Measurements from ENCODE around the gene NLRP3. TPM values are rescaled to one million over a fixed set of nuclear protein-coding genes. Genes with fewer than 3 reads are reported as not detected.
"Not testable (repeated sequence)": the region's sequence is repeated elsewhere in the genome, so short reads cannot be mapped to it uniquely, and the experiment has no call there.

Gene NLRP3
- total and polyA plus RNA-seq, 9 donors, result 0.65 to 1.6 (median 1.0) TPM

- Histone ChIP-seq H3K9me3 (replicated peaks; ENCODE audit: control insufficient read depth, low read depth, low read length) (no peaks in the 10 kb centered on the region), H3K36me3 (ENCODE audit: control insufficient read depth, insufficient read depth, low read length) (no peaks in the 10 kb centered on the region), H3K27me3 (ENCODE audit: control insufficient read depth, insufficient read depth, low read length) (no peaks in the 10 kb centered on the region), H3K27ac (ENCODE audit: low read length) (no peak overlapping the region), H3K4me3 (ENCODE audit: low read length) (no peak overlapping the region), H3K4me1 (ENCODE audit: control insufficient read depth, insufficient read depth, low read length) (no peaks in the 10 kb centered on the region)
- DNase-seq, result peak; percentile 88
- WGBS (ENCODE audit: insufficient coverage), result 0% methylated on average over 3 of the region's 13 CpGs
Measured at GRCh38 chr1:247390116-247390791, 25.7 kb upstream of the NLRP3 start.

GRCh38 chr1:247390996-247391395 lies 25.0 kb upstream of the NLRP3 start:
- Histone ChIP-seq H3K4me1 (ENCODE audit: control insufficient read depth, insufficient read depth, low read length) (no peaks in the 10 kb centered on the region), H3K27ac (ENCODE audit: low read length) (no peak overlapping the region), H3K9me3 (replicated peaks; ENCODE audit: control insufficient read depth, low read depth, low read length) (no peaks in the 10 kb centered on the region), H3K4me3 (ENCODE audit: low read length) (no peak overlapping the region), H3K27me3 (ENCODE audit: control insufficient read depth, insufficient read depth, low read length) (no peaks in the 10 kb centered on the region), H3K36me3 (ENCODE audit: control insufficient read depth, insufficient read depth, low read length) (no peaks in the 10 kb centered on the region)
- DNase-seq, result no peak
- WGBS (ENCODE audit: insufficient coverage), result no CpG with 5 or more reads among the region's 4 CpGs

- no CpG with 5 or more reads among the region's 1 CpG for WGBS (ENCODE audit: insufficient coverage)
Measured at GRCh38 chr1:247392088-247392487, 23.9 kb upstream of the NLRP3 start.

GRCh38 chr1:247395075-247395474 lies 20.9 kb upstream of the NLRP3 start:
- H3K27me3 ChIP-seq (ENCODE audit: control insufficient read depth, insufficient read depth, low read length); H3K36me3 ChIP-seq (ENCODE audit: control insufficient read depth, insufficient read depth, low read length); H3K4me3 ChIP-seq (ENCODE audit: low read length); H3K4me1 ChIP-seq (ENCODE audit: control insufficient read depth, insufficient read depth, low read length); H3K27ac ChIP-seq (ENCODE audit: low read length); DNase-seq; H3K9me3 ChIP-seq (replicated peaks; ENCODE audit: control insufficient read depth, low read depth, low read length): not testable (repeated sequence)
- WGBS (ENCODE audit: insufficient coverage), result 90% methylated on average over 2 of the region's 8 CpGs

More at GRCh38 chr1:247392088-247392487, 23.9 kb upstream of the NLRP3 start:
- H3K9me3 ChIP-seq (replicated peaks; ENCODE audit: control insufficient read depth, low read depth, low read length), result no peaks in the 10 kb centered on the region
- no peak overlapping the region for H3K27ac ChIP-seq (ENCODE audit: low read length)
- no peaks in the 10 kb centered on the region for H3K4me1 ChIP-seq (ENCODE audit: control insufficient read depth, insufficient read depth, low read length)
- no peak for DNase-seq
- H3K36me3 ChIP-seq (ENCODE audit: control insufficient read depth, insufficient read depth, low read length), result no peaks in the 10 kb centered on the region
- no peak overlapping the region for H3K4me3 ChIP-seq (ENCODE audit: low read length)
- H3K27me3 ChIP-seq (ENCODE audit: control insufficient read depth, insufficient read depth, low read length), result no peaks in the 10 kb centered on the region

- Histone ChIP-seq H3K9me3 (replicated peaks; ENCODE audit: control insufficient read depth, low read depth, low read length) (no peaks in the 10 kb centered on the region), H3K36me3 (ENCODE audit: control insufficient read depth, insufficient read depth, low read length) (no peaks in the 10 kb centered on the region), H3K27me3 (ENCODE audit: control insufficient read depth, insufficient read depth, low read length) (no peaks in the 10 kb centered on the region), H3K4me1 (ENCODE audit: control insufficient read depth, insufficient read depth, low read length) (no peaks in the 10 kb centered on the region), H3K27ac (ENCODE audit: low read length) (no peak overlapping the region), H3K4me3 (ENCODE audit: low read length) (no peak overlapping the region)
- no peak for DNase-seq
- 30% methylated on average over 2 of the region's 3 CpGs for WGBS (ENCODE audit: insufficient coverage)
Measured at GRCh38 chr1:247400685-247401084, 15.3 kb upstream of the NLRP3 start.

- no peaks in the 10 kb centered on the region for H3K9me3 ChIP-seq (replicated peaks; ENCODE audit: control insufficient read depth, low read depth, low read length)
- H3K4me1 ChIP-seq (ENCODE audit: control insufficient read depth, insufficient read depth, low read length), result no peaks in the 10 kb centered on the region
- DNase-seq, result no peak
- H3K4me3 ChIP-seq (ENCODE audit: low read length), result no peak overlapping the region
- H3K36me3 ChIP-seq (ENCODE audit: control insufficient read depth, insufficient read depth, low read length), result no peaks in the 10 kb centered on the region
- H3K27me3 ChIP-seq (ENCODE audit: control insufficient read depth, insufficient read depth, low read length), result no peaks in the 10 kb centered on the region
- WGBS (ENCODE audit: insufficient coverage), result 63% methylated on average over 5 of the region's 10 CpGs
- no peak overlapping the region for H3K27ac ChIP-seq (ENCODE audit: low read length)
Measured at GRCh38 chr1:247401310-247402119, 14.5 kb upstream of the NLRP3 start.

- H3K9me3 ChIP-seq (replicated peaks; ENCODE audit: control insufficient read depth, low read depth, low read length), result no peaks in the 10 kb centered on the region
- no peak for DNase-seq
- H3K4me3 ChIP-seq (ENCODE audit: low read length), result no peak overlapping the region
- no peak overlapping the region for H3K27ac ChIP-seq (ENCODE audit: low read length)
- no peaks in the 10 kb centered on the region for H3K36me3 ChIP-seq (ENCODE audit: control insufficient read depth, insufficient read depth, low read length)
- WGBS (ENCODE audit: insufficient coverage), result no CpG with 5 or more reads among the region's 7 CpGs
- H3K27me3 ChIP-seq (ENCODE audit: control insufficient read depth, insufficient read depth, low read length), result no peaks in the 10 kb centered on the region
- H3K4me1 ChIP-seq (ENCODE audit: control insufficient read depth, insufficient read depth, low read length), result no peaks in the 10 kb centered on the region
Measured at GRCh38 chr1:247402120-247402675, 13.8 kb upstream of the NLRP3 start.

- Histone ChIP-seq H3K27me3 (ENCODE audit: control insufficient read depth, insufficient read depth, low read length) (no peaks in the 10 kb centered on the region), H3K4me3 (ENCODE audit: low read length) (no peak overlapping the region), H3K9me3 (replicated peaks; ENCODE audit: control insufficient read depth, low read depth, low read length) (no peaks in the 10 kb centered on the region), H3K27ac (ENCODE audit: low read length) (no peak overlapping the region), H3K4me1 (ENCODE audit: control insufficient read depth, insufficient read depth, low read length) (no peaks in the 10 kb centered on the region), H3K36me3 (ENCODE audit: control insufficient read depth, insufficient read depth, low read length) (no peaks in the 10 kb centered on the region)
- WGBS (ENCODE audit: insufficient coverage), result 93% methylated on average over 33 of the region's 40 CpGs
- DNase-seq, result no peak
Measured at GRCh38 chr1:247406014-247406656, 9.8 kb upstream of the NLRP3 start.

- Histone ChIP-seq H3K9me3 (replicated peaks; ENCODE audit: control insufficient read depth, low read depth, low read length) (no peaks in the 10 kb centered on the region), H3K27ac (ENCODE audit: low read length) (no peak overlapping the region), H3K27me3 (ENCODE audit: control insufficient read depth, insufficient read depth, low read length) (no peaks in the 10 kb centered on the region), H3K4me3 (ENCODE audit: low read length) (no peak overlapping the region), H3K4me1 (ENCODE audit: control insufficient read depth, insufficient read depth, low read length) (no peaks in the 10 kb centered on the region), H3K36me3 (ENCODE audit: control insufficient read depth, insufficient read depth, low read length) (no peaks in the 10 kb centered on the region)
- peak; percentile 25 for DNase-seq
- 75% methylated on average over 10 of the region's 10 CpGs for WGBS (ENCODE audit: insufficient coverage)
Measured at GRCh38 chr1:247407180-247407616, 8.8 kb upstream of the NLRP3 start.

GRCh38 chr1:247408100-247408499 lies 7.9 kb upstream of the NLRP3 start:
- H3K4me1 ChIP-seq (ENCODE audit: control insufficient read depth, insufficient read depth, low read length), result no peaks in the 10 kb centered on the region
- no peaks in the 10 kb centered on the region for H3K36me3 ChIP-seq (ENCODE audit: control insufficient read depth, insufficient read depth, low read length)
- no CpG with 5 or more reads among the region's 5 CpGs for WGBS (ENCODE audit: insufficient coverage)
- peak; percentile 68 for DNase-seq
- H3K4me3 ChIP-seq (ENCODE audit: low read length), result no peak overlapping the region
- no peak overlapping the region for H3K27ac ChIP-seq (ENCODE audit: low read length)
- no peaks in the 10 kb centered on the region for H3K27me3 ChIP-seq (ENCODE audit: control insufficient read depth, insufficient read depth, low read length)
- no peaks in the 10 kb centered on the region for H3K9me3 ChIP-seq (replicated peaks; ENCODE audit: control insufficient read depth, low read depth, low read length)
